ENCODE results near the gene SBK1.
"Not testable (repeated sequence)": the region's sequence is repeated elsewhere in the genome, so short reads cannot be mapped to it uniquely, and the experiment has no call there.

Gene SBK1

GRCh38 chr16:28291651-28292626, at the start of gene SBK1:
TSS of gene SBK1 (plus strand) at chr16:28292525. CDS start at chr16:28317392, 24,867 bp downstream.
- peak; percentile 77 to 80 for DNase-seq

DNA sequence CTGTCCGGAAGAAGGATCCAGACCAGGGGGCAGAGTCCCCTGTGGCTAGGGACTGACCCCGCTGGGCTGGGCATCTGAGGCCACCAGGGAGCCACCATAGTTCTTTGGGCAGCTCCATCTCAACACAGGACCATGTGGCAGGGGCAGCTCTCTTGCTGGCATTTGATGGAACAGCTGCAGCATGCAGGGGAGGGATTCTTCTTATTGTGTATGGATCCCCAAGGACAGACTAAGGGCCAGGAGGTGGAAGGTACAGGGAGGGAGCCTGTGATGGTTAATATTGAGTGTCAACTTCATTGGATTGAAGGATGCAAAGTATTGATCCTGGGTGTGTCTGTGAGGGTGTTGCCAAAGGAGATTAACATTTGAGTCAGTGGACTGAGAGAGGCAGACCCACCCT, 42.8 kb upstream of the SBK1 start:
- DNase-seq, result not testable (repeated sequence)

DNA sequence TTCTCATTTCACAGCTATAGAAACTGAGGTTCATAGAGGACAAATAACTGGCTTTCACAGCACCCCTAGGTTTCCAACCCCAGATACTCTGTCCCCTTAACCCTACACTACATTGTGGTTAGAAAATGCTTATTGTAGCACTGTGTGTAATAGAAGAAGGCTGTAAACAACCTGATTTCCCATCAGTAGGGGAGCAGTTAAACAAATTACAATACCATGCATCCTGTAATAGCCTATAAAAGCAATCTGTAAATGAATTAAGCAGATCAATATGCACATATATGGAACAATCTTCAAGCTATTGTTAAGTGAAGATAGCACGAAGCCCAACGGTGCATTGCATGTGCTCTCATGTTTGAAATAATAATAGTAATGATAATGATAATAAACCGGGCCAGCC, 41.3 kb upstream of the SBK1 start:
- no peak for DNase-seq

GRCh38 chr16:28254158-28254557, 38.2 kb upstream of the SBK1 start:
- no peak for DNase-seq

- DNase-seq, result no peak
Observed at GRCh38 chr16:28255838-28256237, 36.5 kb upstream of the SBK1 start.

GRCh38 chr16:28257256-28257655, 35.1 kb upstream of the SBK1 start:
- no peak for DNase-seq

DNA sequence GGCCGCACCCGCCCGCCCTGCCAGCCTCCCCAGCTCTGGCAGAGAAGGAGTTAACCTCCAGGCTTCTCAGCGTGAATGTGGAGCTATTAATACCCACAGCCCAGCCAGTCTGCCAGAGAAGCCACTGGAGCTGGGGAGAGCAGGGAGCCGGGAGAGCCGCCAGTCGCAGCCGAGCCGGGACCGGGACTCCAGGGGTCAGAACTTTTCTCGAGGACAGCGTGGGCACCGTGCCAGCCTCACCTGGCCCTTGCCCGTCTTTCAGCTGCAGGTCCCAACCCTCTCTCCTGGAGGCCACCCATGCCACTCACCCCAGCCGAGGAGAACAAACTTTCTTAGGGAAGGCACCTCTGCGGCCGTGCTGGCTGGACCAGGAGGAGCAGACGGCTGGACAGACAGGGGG, 33.8 kb upstream of the SBK1 start:
- no peak for DNase-seq

- DNase-seq, result no peak
Observed at GRCh38 chr16:28259091-28259780, 33.1 kb upstream of the SBK1 start.

DNA sequence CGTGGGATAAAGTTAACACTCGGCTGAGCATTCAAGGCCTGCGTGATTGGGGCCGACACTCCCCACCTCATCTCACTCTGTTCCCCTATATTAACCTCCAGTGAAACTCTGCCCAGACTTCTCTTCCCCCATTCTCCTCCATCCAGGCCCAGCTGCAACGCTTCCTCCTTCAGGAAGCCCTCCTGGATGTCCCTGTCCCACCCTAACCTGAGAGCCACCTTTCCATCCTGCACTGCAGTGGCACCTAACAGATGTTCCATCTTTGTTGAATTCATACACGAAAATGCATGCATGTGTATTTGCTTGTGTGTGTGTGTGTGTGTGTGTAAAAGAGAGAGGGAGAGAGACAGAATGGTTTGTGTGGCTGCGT, 32.6 kb upstream of the SBK1 start:
- no peak for DNase-seq

DNA sequence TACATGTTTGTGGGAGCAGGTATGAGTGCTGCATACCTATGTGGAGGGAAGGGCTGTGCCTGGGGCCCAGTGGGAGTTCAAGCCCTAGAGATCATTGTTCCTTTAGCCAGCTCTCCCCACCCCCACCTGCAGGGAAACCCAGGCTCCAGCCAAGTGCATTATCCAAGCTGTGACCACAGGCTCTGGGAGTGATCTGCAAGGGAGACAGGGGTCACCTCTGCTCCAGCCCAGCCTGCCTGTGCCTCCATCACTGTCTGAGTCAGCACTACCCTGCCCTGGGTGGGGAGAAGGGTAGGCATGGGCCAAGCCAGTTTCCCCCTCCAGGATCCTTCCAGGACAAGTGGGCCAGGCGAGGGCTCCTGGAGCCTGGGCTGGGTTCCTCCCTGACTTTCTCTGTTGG, 32.1 kb upstream of the SBK1 start:
- no peak for DNase-seq

DNA sequence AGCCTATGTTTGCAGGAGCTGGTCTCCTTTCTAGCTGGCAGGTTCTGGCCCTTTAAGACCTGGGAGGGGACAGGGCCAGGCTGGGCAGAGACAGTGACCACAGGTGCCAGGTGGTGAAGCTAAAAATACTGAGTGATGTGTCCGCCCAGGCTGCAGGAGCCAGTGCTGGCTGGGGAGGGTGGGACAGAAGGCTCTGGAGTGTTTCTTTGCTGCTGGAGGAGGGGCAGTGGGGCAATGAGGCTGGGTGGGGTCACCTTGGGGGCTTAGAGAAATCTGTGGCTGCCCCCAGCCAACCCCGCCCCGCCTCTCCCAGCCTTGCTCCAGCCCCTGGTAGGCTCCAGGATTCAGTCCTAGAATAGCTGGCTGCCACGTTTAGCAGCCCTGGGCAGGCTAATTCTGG, 30.4 kb upstream of the SBK1 start:
- DNase-seq, result no peak

DNA sequence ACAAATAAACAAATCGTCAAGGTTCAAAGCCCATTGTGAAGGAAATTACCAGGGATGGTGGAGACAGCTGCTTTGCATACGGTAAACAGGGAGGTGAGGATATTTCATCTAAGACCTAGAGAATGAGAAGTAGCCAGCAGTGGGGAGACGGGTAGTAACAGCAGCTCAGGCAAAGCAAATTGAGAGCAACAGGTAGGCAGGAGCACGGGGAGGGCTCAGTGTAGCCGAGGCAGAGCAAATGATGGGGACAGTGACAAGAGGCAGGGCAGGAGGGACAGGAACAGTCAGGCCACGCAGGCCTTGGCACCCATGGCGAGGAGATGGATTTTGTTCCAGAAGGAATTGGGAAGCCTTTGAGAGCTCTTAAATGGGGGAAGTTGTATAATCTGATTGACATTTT, 29.0 kb upstream of the SBK1 start:
- no peak for DNase-seq

DNA sequence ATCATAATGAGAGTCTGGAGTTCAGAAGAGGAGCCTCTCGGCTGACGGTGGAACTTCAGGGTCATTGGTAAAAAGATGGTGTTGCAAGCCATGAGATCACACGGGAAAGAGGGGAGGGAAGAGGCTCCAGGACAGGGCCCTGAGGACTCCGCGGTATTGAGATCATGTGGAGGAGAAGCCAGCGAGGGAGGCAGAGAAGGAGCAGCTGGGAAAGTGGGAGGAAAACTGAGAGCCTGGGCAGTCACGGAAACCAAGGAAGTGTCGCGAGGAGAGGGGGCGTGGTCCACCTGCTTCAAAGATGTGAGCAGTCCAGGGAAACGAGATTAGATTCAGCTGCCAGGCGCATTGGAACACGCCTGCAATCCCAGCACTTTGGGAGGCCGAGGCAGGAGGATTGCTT, 27.7 kb upstream of the SBK1 start:
- no peak for DNase-seq

DNA sequence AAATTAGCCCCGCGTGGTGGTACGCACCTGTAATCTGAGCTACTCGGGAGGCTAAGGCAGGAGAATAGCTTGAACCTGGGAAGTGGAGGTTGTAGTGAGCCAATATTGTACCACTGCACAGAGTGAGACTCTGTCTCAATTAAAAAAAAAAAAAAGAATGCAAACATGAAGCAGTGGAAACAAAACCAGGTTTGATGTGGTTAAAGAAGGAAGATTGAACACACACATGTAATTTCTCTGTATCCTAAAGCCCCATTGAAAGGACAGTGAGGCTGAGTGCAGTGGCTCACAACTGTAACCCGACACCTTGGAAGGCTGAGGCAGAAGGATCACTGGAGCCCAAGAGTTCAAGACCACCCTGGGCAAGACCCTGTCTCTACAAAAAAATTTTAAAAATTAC, 26.5 kb upstream of the SBK1 start:
- DNase-seq, result no peak

DNA sequence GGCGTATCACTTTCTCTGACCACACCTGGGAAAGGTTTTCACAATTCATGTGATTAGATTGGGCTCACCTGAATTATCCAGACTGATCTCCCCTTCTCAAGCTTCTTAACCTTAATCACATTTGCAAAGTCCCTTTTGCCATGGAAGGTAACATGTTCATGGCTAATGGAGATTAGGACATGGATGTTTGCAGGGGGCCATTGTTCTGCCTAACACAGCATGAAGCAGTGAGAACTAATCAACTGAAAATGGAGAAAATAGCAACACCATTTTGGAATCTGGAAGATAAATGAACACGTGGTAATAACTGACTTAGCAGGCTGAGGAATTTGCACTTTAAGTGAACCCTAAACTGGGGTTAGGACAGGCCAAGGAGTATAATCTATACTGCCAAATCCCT, 25.0 kb upstream of the SBK1 start:
- no peak for DNase-seq

GRCh38 chr16:28273511-28273910, 18.8 kb upstream of the SBK1 start:
- DNase-seq, result no peak

- DNase-seq, result no peak
Observed at GRCh38 chr16:28274676-28275075, 17.6 kb upstream of the SBK1 start.

GRCh38 chr16:28276301-28276700, 16.0 kb upstream of the SBK1 start:
- DNase-seq, result no peak

GRCh38 chr16:28277537-28278388, 14.6 kb upstream of the SBK1 start:
- peak; percentile 86 to 89 for DNase-seq

- no peak for DNase-seq
Observed at GRCh38 chr16:28279006-28279405, 13.3 kb upstream of the SBK1 start.

GRCh38 chr16:28280881-28281836, 11.2 kb upstream of the SBK1 start:
- no peak for DNase-seq

DNA sequence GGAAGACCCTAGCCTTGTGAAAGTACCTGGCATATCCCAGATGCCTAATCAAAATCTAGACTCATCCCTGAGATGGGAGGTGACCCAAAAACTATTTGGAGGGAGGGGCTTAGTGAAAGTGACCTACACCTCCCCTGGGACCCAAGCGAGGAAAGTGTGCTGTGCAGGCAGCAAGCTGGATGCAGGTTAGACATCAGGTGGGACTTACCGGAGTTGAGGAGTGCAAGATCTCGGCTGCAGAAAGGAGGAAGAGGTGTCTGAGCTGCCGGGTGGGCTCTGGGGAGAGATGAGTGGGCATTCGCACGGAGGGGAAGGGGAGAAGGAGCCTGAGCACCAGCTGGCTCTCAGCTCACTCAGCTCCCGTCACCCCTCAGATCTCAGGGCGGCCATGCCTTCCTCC, 10.3 kb upstream of the SBK1 start:
- no peak for DNase-seq

Measured in activated CD4-positive, alpha-beta T cell treated with anti-CD3 and anti-CD28 coated beads, Interleukin-2, amount 50 U/mL, for 48 hours (primary cell).